GM12878 (cell line): ENCODE measurements around the gene POLR2I.

Source experiments
- BHLHE40 ChIP-seq, 2 experiments: fragments of 450-650 bp in 1 of 2; IDR thresholded peaks; 2 replicates each; pipeline ENCODE4 v1.6.1; 2011 to 2017; ENCODE audit warnings: low read depth in 2 of 2, borderline replicate concordance in 1 of 2, improper control_type of control experiment in 1 of 2, low read length in 1 of 2, mild to moderate bottlenecking in 1 of 2
- BRCA1 ChIP-seq: IDR thresholded peaks from 2 replicates; pipeline ENCODE4 v1.6.1; 2011; ENCODE audit warnings: low read depth, low read length, improper control_type of control experiment
- CBX3 ChIP-seq: fragments of 200-600 bp; sonication (generic); IDR thresholded peaks from 2 replicates; pipeline ENCODE4 v1.6.1; 2016; ENCODE audit warnings: low read depth, borderline replicate concordance
- CTCF ChIP-seq, 3 experiments: IDR thresholded peaks in 2 of 3; conservative IDR thresholded peaks in 1 of 3; 2 replicates each; pipeline ENCODE4 v1.5.1; 2011; ENCODE audit warnings: low read depth in 3 of 3, low read length in 3 of 3, mild to moderate bottlenecking in 3 of 3, control low read depth in 2 of 3, moderate library complexity in 2 of 3, inconsistent platforms in 1 of 3, mixed read lengths in 1 of 3; ENCODE audit not compliant: control insufficient read depth in 2 of 3, insufficient read depth in 1 of 3; ENCODE audit errors: extremely low read depth in 1 of 3
- EGR1 ChIP-seq, 2 experiments: IDR thresholded peaks; 1 replicate in 1 of 2; 2 replicates in 1 of 2; pipeline ENCODE4 v1.6.1; 2011 to 2012; ENCODE audit warnings: low read depth in 2 of 2, low read length in 2 of 2, borderline replicate concordance in 1 of 2, mild to moderate bottlenecking in 1 of 2, moderate library complexity in 1 of 2
- EP300 ChIP-seq, 2 experiments: fragments of 150-350 bp in 1 of 2; IDR thresholded peaks; 2 replicates each; pipeline ENCODE4 v1.6.1; 2011 to 2012; ENCODE audit warnings: low read depth in 2 of 2, low read length in 2 of 2, borderline replicate concordance in 1 of 2, improper control_type of control experiment in 1 of 2, inconsistent platforms in 1 of 2; ENCODE audit not compliant: control insufficient read depth in 1 of 2
- EZH2 ChIP-seq: IDR thresholded peaks from 2 replicates; pipeline ENCODE4 v1.6.1; 2012; ENCODE audit warnings: low read depth, mild to moderate bottlenecking, control low read depth, inconsistent platforms, low read length, borderline replicate concordance; ENCODE audit not compliant: control insufficient read depth
- POLR2A ChIP-seq: IDR thresholded peaks from 2 replicates; pipeline ENCODE4 v1.6.1; 2011; ENCODE audit warnings: low read depth, mild to moderate bottlenecking, low read length
- POLR2AphosphoS5 ChIP-seq: IDR thresholded peaks from 2 replicates; pipeline ENCODE4 v1.6.1; 2011; ENCODE audit warnings: mild to moderate bottlenecking, low read length, inconsistent platforms
- RCOR1 ChIP-seq: conservative IDR thresholded peaks from 2 replicates; pipeline ENCODE4 v1.6.1; 2012; ENCODE audit warnings: low read depth, low read length, improper control_type of control experiment
- REST ChIP-seq: IDR thresholded peaks from 2 replicates; pipeline ENCODE4 v1.6.1; 2012; ENCODE audit warnings: mild to moderate bottlenecking, low read depth, low read length
- TAF1 ChIP-seq: IDR thresholded peaks from 2 replicates; pipeline ENCODE4 v1.6.1; 2011; ENCODE audit warnings: mild to moderate bottlenecking, low read depth, low read length, borderline replicate concordance

- no peak for TF ChIP-seq CTCF (IDR thresholded peaks at IDR 0.05 in 2 of 3, conservative IDR thresholded peaks at IDR 0.05 in 1 of 3; ENCODE audit: control insufficient read depth in 2 of 3, extremely low read depth in 1 of 3, insufficient read depth in 1 of 3, low read depth in 3 of 3, low read length in 3 of 3)
- no peak for TF ChIP-seq BRCA1
- no peak for TF ChIP-seq TAF1
- TF ChIP-seq POLR2AphosphoS5: no peak
- TF ChIP-seq EZH2: no peak
- no peak for TF ChIP-seq POLR2A
- no peak for TF ChIP-seq RCOR1
- no peak for TF ChIP-seq REST
- no peak for TF ChIP-seq EP300 (IDR thresholded peaks at IDR 0.05; ENCODE audit: borderline replicate concordance in 1 of 2, control insufficient read depth in 1 of 2, low read depth in 2 of 2, low read length in 2 of 2)
- TF ChIP-seq EGR1 (IDR thresholded peaks at IDR 0.05; ENCODE audit: borderline replicate concordance in 1 of 2, low read depth in 2 of 2, low read length in 2 of 2): no peak
- TF ChIP-seq BHLHE40 (IDR thresholded peaks at IDR 0.05; ENCODE audit: borderline replicate concordance in 1 of 2, low read depth in 2 of 2, low read length in 1 of 2): no peak
- no peak for TF ChIP-seq CBX3
Observed at GRCh38 chr19:36116344-36116637, 1.6 kb upstream of the POLR2I start.
